Neural progenitor cell (in vitro differentiated cells): Measurements from ENCODE around the gene MSN. TPM values are rescaled to one million over a fixed set of nuclear protein-coding genes. Genes with fewer than 3 reads are reported as not detected.

ENCODE experiments used
- DNase-seq: peaks from one replicate; pipeline ENCODE4 v3.0.0-alpha.2; 2016; ENCODE audit warnings: low spot score
- H2AFZ ChIP-seq: fragments of 200-600 bp; sonication (generic); replicated peaks from 2 replicates; pipeline ENCODE4 v1.6.1; 2016; ENCODE audit warnings: antibody characterized with exemption
- H3F3A ChIP-seq: fragments of 200-600 bp; sonication (generic); 2 replicates; pipeline ENCODE4 v1.6.1; 2016; ENCODE audit warnings: antibody characterized with exemption, low read depth
- H3K27ac ChIP-seq: fragments of 200-600 bp; sonication (generic); 2 replicates; pipeline ENCODE4 v1.5.1; 2016; ENCODE audit warnings: mild to moderate bottlenecking
- H3K27me3 ChIP-seq: fragments of 200-600 bp; sonication (generic); 2 replicates; pipeline ENCODE4 v1.6.1; 2016; ENCODE audit warnings: mild to moderate bottlenecking, moderate library complexity
- H3K36me3 ChIP-seq: fragments of 200-600 bp; sonication (generic); 2 replicates; pipeline ENCODE4 v1.5.1; 2016
- H3K4me1 ChIP-seq: fragments of 200-600 bp; sonication (generic); 2 replicates; pipeline ENCODE4 v1.6.1; 2016; ENCODE audit warnings: mixed run types
- H3K4me2 ChIP-seq: fragments of 200-600 bp; sonication (generic); 2 replicates; pipeline ENCODE4 v1.6.1; 2016
- H3K4me3 ChIP-seq: fragments of 200-600 bp; sonication (generic); 2 replicates; pipeline ENCODE4 v1.5.1; 2016
- H3K79me2 ChIP-seq: fragments of 200-600 bp; sonication (generic); 2 replicates; pipeline ENCODE4 v1.6.1; 2016; ENCODE audit warnings: low read depth
- H3K9ac ChIP-seq: fragments of 200-600 bp; sonication (generic); 2 replicates; pipeline ENCODE4 v1.6.1; 2016
- H3K9me3 ChIP-seq: fragments of 200-600 bp; sonication (generic); 2 replicates; pipeline ENCODE4 v1.5.1; 2016; ENCODE audit warnings: low read depth
- H4K20me1 ChIP-seq: fragments of 200-600 bp; sonication (generic); 2 replicates; pipeline ENCODE4 v1.6.1; 2016; ENCODE audit warnings: low read depth
- H3K27ac Mint-ChIP-seq: 3 replicates; pipeline ENCODE4 v1.8.0; 2021; ENCODE audit warnings: mixed read lengths
- H3K27me3 Mint-ChIP-seq: 2 replicates; pipeline ENCODE4 v1.8.0; 2022; ENCODE audit warnings: low read depth, mild to moderate bottlenecking, inconsistent platforms, moderate library complexity, mixed read lengths; ENCODE audit not compliant: insufficient read depth
- H3K36me3 Mint-ChIP-seq: 3 replicates; pipeline ENCODE4 v1.8.0; 2021; ENCODE audit warnings: mixed read lengths
- H3K4me1 Mint-ChIP-seq: 3 replicates; pipeline ENCODE4 v1.8.0; 2021; ENCODE audit warnings: mixed read lengths
- H3K4me3 Mint-ChIP-seq: 3 replicates; pipeline ENCODE4 v1.8.0; 2021; ENCODE audit warnings: mild to moderate bottlenecking, moderate library complexity, mixed read lengths
- H3K9me3 Mint-ChIP-seq: 3 replicates; pipeline ENCODE4 v1.8.0; 2020; ENCODE audit warnings: mixed read lengths
- EZH2 ChIP-seq: fragments of 200-600 bp; sonication (generic); IDR thresholded peaks from 2 replicates; pipeline ENCODE4 v1.6.1; 2017; ENCODE audit warnings: antibody characterized with exemption, mild to moderate bottlenecking, moderate library complexity
- EZH2phosphoT487 ChIP-seq: fragments of 200-600 bp; sonication (generic); IDR thresholded peaks from 2 replicates; pipeline ENCODE4 v1.6.1; 2017; ENCODE audit warnings: antibody characterized with exemption
- total RNA-seq: library from RNA; depleted of rRNA; stranded (reverse); fragments of >200 nt; gene quantifications from 2 replicates; pipeline ENCODE4 v1.2.3, GENCODE V29; 2015; ENCODE audit warnings: low replicate concordance
- TF ChIP-seq, protein P1 (sequence below): fragments of 200-600 bp; sonication (generic); IDR thresholded peaks from 2 replicates; pipeline ENCODE4 v1.5.1; 2017; ENCODE audit warnings: antibody characterized with exemption, mild to moderate bottlenecking

Gene MSN
- total RNA-seq, 1 donor from 2014 or later: 97.4 TPM

DNA sequence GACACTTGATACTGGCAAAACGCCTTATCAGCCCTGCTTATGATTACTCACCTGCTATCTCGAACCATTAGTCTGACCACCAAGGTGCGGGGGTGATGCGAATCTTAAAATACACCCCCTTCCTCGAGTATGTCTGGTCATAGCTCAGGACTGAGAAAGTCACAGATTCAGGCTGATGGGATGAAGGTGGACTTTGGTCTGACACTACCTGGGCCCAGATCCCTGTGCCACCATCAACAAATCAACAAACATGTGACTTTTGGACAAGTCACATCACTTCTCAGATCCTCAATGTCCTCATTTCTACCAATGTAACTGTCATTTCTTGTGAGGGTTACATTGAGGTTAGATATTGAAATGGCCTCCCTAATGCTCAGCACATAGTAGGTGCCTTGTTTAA lies 9.8 kb upstream of the MSN start:
- H3K4me3 ChIP-seq: no peak overlapping the region
- H3K4me1 Mint-ChIP-seq: no peaks in the 10 kb centered on the region
- DNase-seq: no peak
- no peak overlapping the region for H3K27ac Mint-ChIP-seq
- H3K36me3 ChIP-seq: no peaks in the 10 kb centered on the region
- H3K27me3 ChIP-seq: no peaks in the 10 kb centered on the region
- peaks cover 20% of the 10 kb centered on the region for H3K9me3 Mint-ChIP-seq
- H3K4me3 Mint-ChIP-seq: no peak overlapping the region
- no peaks in the 10 kb centered on the region for H3K9me3 ChIP-seq
- no peak overlapping the region for H3K4me2 ChIP-seq
- H3K79me2 ChIP-seq: no peaks in the 10 kb centered on the region
- H3F3A ChIP-seq: no peaks in the 10 kb centered on the region
- no peaks in the 10 kb centered on the region for H3K4me1 ChIP-seq
- H2AFZ ChIP-seq: no peak overlapping the region
- no peak overlapping the region for H3K27ac ChIP-seq
- TF ChIP-seq EZH2phosphoT487 (no peak), EZH2 (no peak)
- TF ChIP-seq, protein P1, sequence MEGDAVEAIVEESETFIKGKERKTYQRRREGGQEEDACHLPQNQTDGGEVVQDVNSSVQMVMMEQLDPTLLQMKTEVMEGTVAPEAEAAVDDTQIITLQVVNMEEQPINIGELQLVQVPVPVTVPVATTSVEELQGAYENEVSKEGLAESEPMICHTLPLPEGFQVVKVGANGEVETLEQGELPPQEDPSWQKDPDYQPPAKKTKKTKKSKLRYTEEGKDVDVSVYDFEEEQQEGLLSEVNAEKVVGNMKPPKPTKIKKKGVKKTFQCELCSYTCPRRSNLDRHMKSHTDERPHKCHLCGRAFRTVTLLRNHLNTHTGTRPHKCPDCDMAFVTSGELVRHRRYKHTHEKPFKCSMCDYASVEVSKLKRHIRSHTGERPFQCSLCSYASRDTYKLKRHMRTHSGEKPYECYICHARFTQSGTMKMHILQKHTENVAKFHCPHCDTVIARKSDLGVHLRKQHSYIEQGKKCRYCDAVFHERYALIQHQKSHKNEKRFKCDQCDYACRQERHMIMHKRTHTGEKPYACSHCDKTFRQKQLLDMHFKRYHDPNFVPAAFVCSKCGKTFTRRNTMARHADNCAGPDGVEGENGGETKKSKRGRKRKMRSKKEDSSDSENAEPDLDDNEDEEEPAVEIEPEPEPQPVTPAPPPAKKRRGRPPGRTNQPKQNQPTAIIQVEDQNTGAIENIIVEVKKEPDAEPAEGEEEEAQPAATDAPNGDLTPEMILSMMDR: no peak
- H3K36me3 Mint-ChIP-seq: no peaks in the 10 kb centered on the region
- H3K27me3 Mint-ChIP-seq: peaks cover 2% of the 10 kb centered on the region
- H4K20me1 ChIP-seq: no peaks in the 10 kb centered on the region
- no peak overlapping the region for H3K9ac ChIP-seq

DNA sequence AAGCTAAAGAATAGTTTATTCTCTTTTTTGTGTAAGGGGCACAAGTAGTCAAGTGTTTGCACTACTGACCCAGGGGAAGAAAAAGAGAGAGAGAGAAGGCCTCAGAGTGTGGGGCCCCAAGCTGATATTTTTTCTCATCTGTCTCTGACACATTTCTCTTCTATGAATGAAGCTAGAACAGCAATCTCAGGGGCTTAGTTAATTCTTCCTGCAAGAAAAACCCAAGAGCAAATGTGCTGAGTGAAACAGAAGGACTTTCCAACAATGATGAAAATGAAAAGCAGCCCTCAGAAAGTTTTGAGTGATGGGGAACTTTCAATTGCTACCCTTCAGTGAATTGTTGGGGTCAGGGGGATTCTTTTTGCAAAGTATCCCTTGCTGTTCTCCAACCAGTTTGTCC lies 9.2 kb upstream of the MSN start:
- no peak overlapping the region for H3K4me2 ChIP-seq
- H3K79me2 ChIP-seq: no peaks in the 10 kb centered on the region
- TF ChIP-seq EZH2: no peak
- TF ChIP-seq, protein P1: no peak
- TF ChIP-seq EZH2phosphoT487: no peak
- H3F3A ChIP-seq: no peaks in the 10 kb centered on the region
- H3K27me3 Mint-ChIP-seq: peaks cover 2% of the 10 kb centered on the region
- no peaks in the 10 kb centered on the region for H3K9me3 ChIP-seq
- H4K20me1 ChIP-seq: no peaks in the 10 kb centered on the region
- no peak for DNase-seq
- no peak overlapping the region for H2AFZ ChIP-seq
- no peaks in the 10 kb centered on the region for H3K27me3 ChIP-seq
- no peak overlapping the region for H3K4me3 ChIP-seq
- no peaks in the 10 kb centered on the region for H3K4me1 Mint-ChIP-seq
- H3K4me1 ChIP-seq: no peaks in the 10 kb centered on the region
- no peaks in the 10 kb centered on the region for H3K36me3 Mint-ChIP-seq
- H3K36me3 ChIP-seq: no peaks in the 10 kb centered on the region
- H3K27ac ChIP-seq: no peak overlapping the region
- H3K27ac Mint-ChIP-seq: no peak overlapping the region
- H3K9me3 Mint-ChIP-seq: peaks cover 23% of the 10 kb centered on the region
- H3K9ac ChIP-seq: no peak overlapping the region
- H3K4me3 Mint-ChIP-seq: no peak overlapping the region

DNA sequence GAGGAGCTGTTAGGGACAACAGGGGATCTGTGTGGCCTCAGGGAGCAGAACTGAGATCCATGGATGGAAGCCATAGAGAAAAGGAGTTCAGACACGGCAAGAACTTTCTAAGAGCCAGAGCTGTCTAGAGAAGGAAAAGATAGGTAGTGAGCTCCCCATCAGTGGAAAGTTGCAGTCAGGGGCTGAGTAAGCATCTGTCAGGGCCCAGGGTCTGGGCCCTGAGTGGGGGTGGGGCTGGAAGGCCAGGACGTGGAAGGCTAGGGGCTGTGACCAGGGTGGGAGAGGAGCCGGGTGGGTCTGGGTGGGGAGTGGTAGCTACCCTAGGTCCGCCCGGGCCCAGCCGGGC lies 324 bp upstream of the MSN start:
- H3K4me3 Mint-ChIP-seq: peak overlapping the region; percentile 82
- peaks cover 3% of the 10 kb centered on the region for H3K36me3 Mint-ChIP-seq
- H3K4me3 ChIP-seq: peak overlapping the region; percentile 59
- TF ChIP-seq EZH2 (no peak), EZH2phosphoT487 (no peak)
- TF ChIP-seq, protein P1: no peak
- no peaks in the 10 kb centered on the region for H3F3A ChIP-seq
- H3K27ac ChIP-seq: no peak overlapping the region
- peaks cover 20% of the 10 kb centered on the region for H3K9me3 Mint-ChIP-seq
- H2AFZ ChIP-seq: no peak overlapping the region
- no peaks in the 10 kb centered on the region for H4K20me1 ChIP-seq
- H3K9ac ChIP-seq: no peak overlapping the region
- no peaks in the 10 kb centered on the region for H3K9me3 ChIP-seq
- peaks cover 4% of the 10 kb centered on the region for H3K4me1 ChIP-seq
- H3K27me3 ChIP-seq: no peaks in the 10 kb centered on the region
- peaks cover 13% of the 10 kb centered on the region for H3K4me1 Mint-ChIP-seq
- peak overlapping the region; percentile 52 for H3K4me2 ChIP-seq
- peaks cover 2% of the 10 kb centered on the region for H3K27me3 Mint-ChIP-seq
- no peaks in the 10 kb centered on the region for H3K36me3 ChIP-seq
- DNase-seq: no peak
- peaks cover 35% of the 10 kb centered on the region for H3K79me2 ChIP-seq
- H3K27ac Mint-ChIP-seq: peak overlapping the region; percentile 73
